Measurements from ENCODE around the gene HIF3A.

DNA sequence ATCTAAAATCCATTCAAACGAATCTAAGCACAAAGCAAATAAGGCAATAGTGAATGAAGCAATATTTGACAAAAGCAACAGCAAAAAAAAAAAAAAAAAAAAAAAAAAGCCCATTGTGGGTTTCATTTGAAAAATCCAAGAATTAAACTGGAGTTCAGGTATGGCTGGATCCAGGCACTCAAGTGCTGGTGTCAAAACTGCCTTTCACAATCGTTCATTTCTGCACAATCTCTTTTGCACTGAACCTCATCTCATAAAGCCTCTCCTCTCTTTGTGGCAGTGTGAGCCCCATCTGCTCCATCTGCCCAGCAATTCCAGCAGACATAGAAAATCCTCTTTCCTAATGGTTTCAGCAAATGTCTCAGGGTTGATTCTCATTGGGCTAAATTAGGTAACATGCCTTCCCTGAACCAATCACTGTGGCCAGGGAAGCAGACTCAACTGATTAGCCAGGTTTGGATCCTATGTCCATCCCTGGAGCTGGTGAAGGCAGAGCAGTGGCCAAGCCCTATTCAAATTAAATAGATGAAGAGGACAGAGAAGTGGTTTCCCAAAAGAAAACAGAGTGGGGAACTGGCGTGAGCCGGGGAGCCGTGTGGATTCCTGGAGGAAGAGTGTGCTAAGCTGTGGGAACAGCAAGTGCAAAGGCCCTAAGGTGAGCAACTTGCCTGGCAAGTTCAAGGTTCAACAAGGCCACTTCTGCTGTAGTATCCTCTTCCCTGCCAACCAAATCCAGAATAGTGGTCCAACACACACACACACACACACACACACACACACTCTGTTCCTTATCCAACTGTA is 1.2 kb upstream of the HIF3A start:
- TF ChIP-seq, protein P1, sequence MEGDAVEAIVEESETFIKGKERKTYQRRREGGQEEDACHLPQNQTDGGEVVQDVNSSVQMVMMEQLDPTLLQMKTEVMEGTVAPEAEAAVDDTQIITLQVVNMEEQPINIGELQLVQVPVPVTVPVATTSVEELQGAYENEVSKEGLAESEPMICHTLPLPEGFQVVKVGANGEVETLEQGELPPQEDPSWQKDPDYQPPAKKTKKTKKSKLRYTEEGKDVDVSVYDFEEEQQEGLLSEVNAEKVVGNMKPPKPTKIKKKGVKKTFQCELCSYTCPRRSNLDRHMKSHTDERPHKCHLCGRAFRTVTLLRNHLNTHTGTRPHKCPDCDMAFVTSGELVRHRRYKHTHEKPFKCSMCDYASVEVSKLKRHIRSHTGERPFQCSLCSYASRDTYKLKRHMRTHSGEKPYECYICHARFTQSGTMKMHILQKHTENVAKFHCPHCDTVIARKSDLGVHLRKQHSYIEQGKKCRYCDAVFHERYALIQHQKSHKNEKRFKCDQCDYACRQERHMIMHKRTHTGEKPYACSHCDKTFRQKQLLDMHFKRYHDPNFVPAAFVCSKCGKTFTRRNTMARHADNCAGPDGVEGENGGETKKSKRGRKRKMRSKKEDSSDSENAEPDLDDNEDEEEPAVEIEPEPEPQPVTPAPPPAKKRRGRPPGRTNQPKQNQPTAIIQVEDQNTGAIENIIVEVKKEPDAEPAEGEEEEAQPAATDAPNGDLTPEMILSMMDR (conservative IDR thresholded peaks at IDR 0.05; ENCODE audit: low read depth, low read length) = no peak
- no peak for TF ChIP-seq EZH2phosphoT487 (IDR thresholded peaks at IDR 0.05; ENCODE audit: borderline replicate concordance, low read length)
